Kidney glomerular epithelial cell (primary cell): ENCODE data around the gene INTS13.
"Not testable (repeated sequence)": the region's sequence is repeated elsewhere in the genome, so short reads cannot be mapped to it uniquely, and the experiment has no call there.

ENCODE experiments used
- DNase-seq: peaks from one replicate; lab custom pipeline; 2025; lab: John Stamatoyannopoulos, UW

INTS13 gene

GRCh38 chr12:26936559-26937442 lies 980 bp downstream of the INTS13 start:
- DNase-seq, result no peak

- DNase-seq, result no peak
These were observed 2.0 kb downstream of the INTS13 start for GRCh38 chr12:26935636-26936378.

- no peak for DNase-seq
These were observed 8.2 kb downstream of the INTS13 start for GRCh38 chr12:26929590-26929989.

- DNase-seq, result no peak
These were observed 9.1 kb downstream of the INTS13 start for GRCh38 chr12:26928661-26929060.

- no peak for DNase-seq
These were observed 15.9 kb downstream of the INTS13 start for GRCh38 chr12:26921886-26922285.

- DNase-seq, result no peak
These were observed 18.6 kb downstream of the INTS13 start for GRCh38 chr12:26919216-26919555.

- peak; percentile 11 for DNase-seq
These were observed 19.2 kb downstream of the INTS13 start for GRCh38 chr12:26918321-26919215.

GRCh38 chr12:26906704-26907103 lies 31.1 kb downstream of the INTS13 start:
- no peak for DNase-seq

- no peak for DNase-seq
These were observed 31.8 kb downstream of the INTS13 start for GRCh38 chr12:26906024-26906423.

GRCh38 chr12:26903396-26903795 lies 34.4 kb downstream of the INTS13 start:
- DNase-seq, result not testable (repeated sequence)

- DNase-seq, result no peak
These were observed 40.9 kb downstream of the INTS13 start for GRCh38 chr12:26896913-26897312.

GRCh38 chr12:26895672-26896071 lies 42.1 kb downstream of the INTS13 start:
- DNase-seq, result no peak

- DNase-seq, result no peak
These were observed 46.1 kb downstream of the INTS13 start for GRCh38 chr12:26891704-26892103.

GRCh38 chr12:26890784-26891183 lies 47.0 kb downstream of the INTS13 start:
- DNase-seq, result no peak

- DNase-seq, result peak; percentile 78
These were observed 52.8 kb downstream of the INTS13 start for GRCh38 chr12:26884765-26885576.

- DNase-seq, result no peak
These were observed 57.2 kb downstream of the INTS13 start for GRCh38 chr12:26880625-26881024.

- DNase-seq, result peak; percentile 7
These were observed 59.1 kb downstream of the INTS13 start for GRCh38 chr12:26878661-26879119.

- no peak for DNase-seq
These were observed 63.1 kb downstream of the INTS13 start for GRCh38 chr12:26874501-26875296.

GRCh38 chr12:26872625-26873024 lies 65.2 kb downstream of the INTS13 start:
- DNase-seq, result no peak

GRCh38 chr12:26871985-26872384 lies 65.8 kb downstream of the INTS13 start:
- DNase-seq, result no peak
